Prostate gland (tissue), 2 donors: Measurements from ENCODE around the gene OR2AG2.

Experiments used
- POLR2AphosphoS5 ChIP-seq: sonication (generic); formaldehyde crosslinking; IDR thresholded peaks from one replicate; pipeline ENCODE4 v1.6.1; 2017; ENCODE audit warnings: antibody characterized with exemption
- TF ChIP-seq, protein P1 (sequence below), 4 experiments: fragments of 200-600 bp in 2 of 4; fragments of 450-650 bp in 2 of 4; sonication (generic) in 2 of 4; IDR thresholded peaks; 1 replicate in 3 of 4; 2 replicates in 1 of 4; pipeline ENCODE4 v1.5.1; 2016 to 2019; ENCODE audit warnings: antibody characterized with exemption in 4 of 4, mild to moderate bottlenecking in 2 of 4, moderate library complexity in 2 of 4

DNA sequence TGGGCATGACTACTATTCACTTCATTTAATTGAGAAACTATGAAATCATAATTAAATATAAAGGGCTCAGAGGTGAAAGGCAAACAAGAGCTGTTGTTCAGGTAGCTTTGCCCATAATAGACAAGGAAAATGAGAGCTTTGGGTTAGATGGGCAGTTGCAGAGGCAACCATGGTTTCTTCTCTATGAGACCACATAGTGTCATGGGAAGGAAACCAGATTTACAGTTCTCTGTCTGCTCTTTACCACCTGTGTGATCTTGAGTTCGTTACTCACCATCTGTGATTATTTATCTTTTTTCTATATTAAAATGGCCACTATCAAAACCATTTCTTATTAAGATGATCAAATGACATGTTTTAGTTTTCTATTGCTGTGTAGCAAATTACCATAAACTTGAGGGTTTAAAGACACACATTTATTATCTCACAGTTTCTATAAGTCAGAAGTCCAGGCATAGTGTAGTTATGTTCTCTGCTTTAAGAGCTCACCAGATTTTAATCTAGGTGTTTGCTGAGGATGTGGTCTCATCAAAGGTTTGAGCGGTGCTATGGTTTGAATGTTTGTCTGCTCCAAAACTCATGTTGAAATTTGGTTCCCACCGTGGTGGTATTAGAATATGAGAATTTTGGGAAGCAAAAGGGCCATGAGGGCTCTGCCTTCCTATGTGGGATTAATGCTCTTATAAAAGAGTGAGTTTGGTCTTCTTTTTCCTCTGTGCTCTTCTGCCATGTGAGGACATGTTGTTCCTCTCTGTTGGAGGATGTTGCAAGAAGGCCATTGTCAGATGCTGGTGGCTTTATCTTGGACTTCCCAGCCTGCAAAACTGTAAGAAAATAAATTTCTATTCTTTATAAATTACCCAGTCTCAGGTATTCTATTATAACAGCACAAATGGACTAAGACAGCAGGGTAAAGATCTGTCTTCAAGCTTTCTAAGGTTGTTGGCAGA, 38.2 kb downstream of the OR2AG2 start:
- no peak for TF ChIP-seq POLR2AphosphoS5
- TF ChIP-seq, protein P1, sequence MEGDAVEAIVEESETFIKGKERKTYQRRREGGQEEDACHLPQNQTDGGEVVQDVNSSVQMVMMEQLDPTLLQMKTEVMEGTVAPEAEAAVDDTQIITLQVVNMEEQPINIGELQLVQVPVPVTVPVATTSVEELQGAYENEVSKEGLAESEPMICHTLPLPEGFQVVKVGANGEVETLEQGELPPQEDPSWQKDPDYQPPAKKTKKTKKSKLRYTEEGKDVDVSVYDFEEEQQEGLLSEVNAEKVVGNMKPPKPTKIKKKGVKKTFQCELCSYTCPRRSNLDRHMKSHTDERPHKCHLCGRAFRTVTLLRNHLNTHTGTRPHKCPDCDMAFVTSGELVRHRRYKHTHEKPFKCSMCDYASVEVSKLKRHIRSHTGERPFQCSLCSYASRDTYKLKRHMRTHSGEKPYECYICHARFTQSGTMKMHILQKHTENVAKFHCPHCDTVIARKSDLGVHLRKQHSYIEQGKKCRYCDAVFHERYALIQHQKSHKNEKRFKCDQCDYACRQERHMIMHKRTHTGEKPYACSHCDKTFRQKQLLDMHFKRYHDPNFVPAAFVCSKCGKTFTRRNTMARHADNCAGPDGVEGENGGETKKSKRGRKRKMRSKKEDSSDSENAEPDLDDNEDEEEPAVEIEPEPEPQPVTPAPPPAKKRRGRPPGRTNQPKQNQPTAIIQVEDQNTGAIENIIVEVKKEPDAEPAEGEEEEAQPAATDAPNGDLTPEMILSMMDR (IDR thresholded peaks at IDR 0.05), result no peak
